ENCODE results near the gene FAM78B. TPM values are rescaled to one million over a fixed set of nuclear protein-coding genes. Genes with fewer than 3 reads are reported as not detected.

The FAM78B gene
- total RNA-seq, 1 donor from 2014 or later, result 1.7 TPM

GRCh38 chr1:166120281-166120680 lies 46.5 kb downstream of the FAM78B start:
- no peak for DNase-seq (ENCODE audit: low spot score)

DNA sequence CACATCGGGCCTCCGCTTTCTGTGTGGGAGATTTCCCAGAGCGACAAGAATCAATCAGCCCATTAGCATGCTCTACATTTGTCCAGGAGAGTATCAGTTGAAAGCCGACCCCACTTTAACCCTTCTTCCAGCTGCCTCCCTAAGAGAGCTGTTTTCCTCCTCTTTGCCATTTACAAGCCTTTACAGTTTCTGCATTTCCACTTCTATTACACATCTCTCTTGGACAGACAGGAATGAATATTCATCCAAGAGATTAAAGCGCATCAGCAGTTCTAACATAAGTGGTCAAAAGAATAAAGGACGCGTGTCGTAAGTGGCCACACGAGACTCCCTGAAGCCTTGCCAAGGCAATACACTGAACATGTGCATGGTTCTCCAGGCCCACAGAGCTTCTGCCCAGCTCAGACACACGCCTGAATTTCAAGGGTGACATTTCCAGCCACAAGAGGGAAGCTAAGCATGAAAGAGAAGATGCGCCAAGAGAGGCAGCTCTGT lies 47.3 kb downstream of the FAM78B start:
- DNase-seq (ENCODE audit: low spot score), result no peak

- DNase-seq (ENCODE audit: low spot score), result no peak
Measured at GRCh38 chr1:166117776-166118175, 49.0 kb downstream of the FAM78B start.

GRCh38 chr1:166116026-166116425 lies 50.8 kb downstream of the FAM78B start:
- DNase-seq (ENCODE audit: low spot score), result no peak

GRCh38 chr1:166114419-166114818 lies 52.4 kb downstream of the FAM78B start:
- DNase-seq (ENCODE audit: low spot score), result no peak

DNA sequence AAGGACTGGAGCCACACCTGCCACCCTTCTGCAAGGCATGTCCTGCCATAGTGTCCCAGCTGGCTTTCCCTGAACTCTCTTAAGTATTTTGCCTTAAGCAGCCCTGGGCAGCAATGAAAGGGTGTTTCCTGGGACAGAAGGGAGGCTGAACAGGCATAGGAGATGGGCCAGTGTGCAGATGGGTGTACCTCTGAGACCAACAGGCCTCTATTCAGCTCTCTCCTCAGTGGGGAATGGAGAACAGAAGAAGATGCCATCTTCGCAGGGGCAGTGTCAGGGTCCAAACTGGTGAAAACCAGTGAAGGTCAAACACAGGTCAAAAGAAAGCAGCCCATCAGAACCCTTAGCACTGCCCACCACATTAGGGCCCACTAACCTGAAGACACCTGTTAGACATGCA lies 53.2 kb downstream of the FAM78B start:
- no peak for DNase-seq (ENCODE audit: low spot score)

GRCh38 chr1:166113031-166113430 lies 53.8 kb downstream of the FAM78B start:
- no peak for DNase-seq (ENCODE audit: low spot score)

GRCh38 chr1:166112425-166112824 lies 54.4 kb downstream of the FAM78B start:
- no peak for DNase-seq (ENCODE audit: low spot score)

DNA sequence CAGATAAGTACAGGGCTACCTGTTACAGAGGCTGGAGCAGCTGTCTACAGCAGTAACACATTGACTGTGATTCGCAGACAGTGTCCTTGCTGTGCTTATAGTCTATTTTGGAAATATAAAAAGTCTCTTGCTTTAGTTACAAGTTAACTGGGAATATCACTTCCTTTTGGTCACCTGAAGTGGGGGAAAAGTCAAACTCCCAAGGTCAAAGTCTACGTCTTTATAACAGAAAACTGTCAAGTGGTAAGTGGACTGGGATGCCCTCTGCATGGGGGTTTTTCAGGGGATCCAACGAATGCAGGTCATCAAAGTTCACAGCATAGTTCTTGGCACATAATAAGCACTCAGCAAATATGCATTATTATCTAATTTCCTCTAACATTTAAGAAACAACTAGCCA lies 55.4 kb downstream of the FAM78B start:
- no peak for DNase-seq (ENCODE audit: low spot score)

- no peak for DNase-seq (ENCODE audit: low spot score)
Measured at GRCh38 chr1:166090244-166090643, 76.6 kb downstream of the FAM78B start.

DNA sequence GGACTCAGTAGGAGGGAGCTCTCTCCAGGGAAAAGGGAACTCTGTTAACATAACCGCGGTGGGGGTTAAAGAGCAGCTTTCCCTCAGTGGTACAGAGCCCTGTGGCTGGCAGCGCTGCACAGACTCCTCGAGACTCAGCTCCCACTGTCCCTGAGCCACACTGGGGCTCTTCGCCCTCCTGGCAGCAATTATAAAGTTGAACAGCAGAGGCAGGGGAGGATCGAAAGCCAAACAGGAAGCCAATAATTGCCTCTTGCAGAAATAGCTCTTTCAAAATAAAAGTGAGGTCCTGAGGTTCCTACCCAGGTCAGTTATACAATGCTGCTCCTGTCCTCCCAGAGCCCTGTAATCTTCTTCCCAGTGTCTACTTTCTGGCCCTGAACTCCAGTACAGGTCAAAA lies 77.0 kb downstream of the FAM78B start:
- DNase-seq (ENCODE audit: low spot score), result no peak

DNA sequence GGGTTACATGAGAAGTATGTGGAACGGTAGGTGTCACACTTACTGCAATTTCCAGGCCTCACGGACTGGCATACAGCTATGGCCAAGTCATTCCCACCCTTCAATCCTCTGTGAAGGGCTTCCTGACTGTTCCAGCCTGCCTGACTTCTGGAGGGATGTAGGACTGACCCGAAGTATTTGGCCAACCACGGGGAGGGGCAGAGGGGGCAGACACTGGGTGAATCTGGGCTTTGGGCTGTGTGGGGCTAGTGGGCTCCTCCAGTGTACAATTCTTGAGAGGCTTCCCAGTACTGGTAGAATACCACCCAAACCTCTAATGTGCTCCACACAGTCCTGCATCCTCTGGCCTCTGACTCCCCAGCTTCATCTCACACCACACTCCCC lies 78.2 kb downstream of the FAM78B start:
- no peak for DNase-seq (ENCODE audit: low spot score)

- no peak for DNase-seq (ENCODE audit: low spot score)
Measured at GRCh38 chr1:166087734-166088571, 78.8 kb downstream of the FAM78B start.

- no peak for DNase-seq (ENCODE audit: low spot score)
Measured at GRCh38 chr1:166086113-166086883, 80.5 kb downstream of the FAM78B start.

DNA sequence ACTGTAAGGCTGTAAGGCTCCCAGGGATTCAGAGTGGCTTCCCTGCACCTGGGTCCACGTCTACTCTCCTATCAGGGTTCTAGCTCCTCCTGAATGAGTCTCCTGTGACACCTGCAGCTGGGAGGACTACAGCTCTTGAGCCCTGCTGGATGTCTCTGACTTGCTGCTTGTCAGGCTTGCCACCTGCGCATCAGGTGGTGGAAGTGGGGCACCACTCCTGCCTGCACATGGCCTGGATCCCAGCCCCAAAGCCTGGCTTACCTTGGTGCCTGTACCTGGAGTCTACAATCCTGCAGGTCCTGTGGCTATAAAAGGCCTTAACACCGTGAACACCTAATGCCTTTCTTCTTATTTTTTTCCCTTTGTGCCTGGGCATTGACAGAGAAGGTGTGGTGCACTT lies 82.2 kb downstream of the FAM78B start:
- DNase-seq (ENCODE audit: low spot score), result no peak

GRCh38 chr1:166083887-166084286 lies 82.9 kb downstream of the FAM78B start:
- DNase-seq (ENCODE audit: low spot score), result no peak

- DNase-seq (ENCODE audit: low spot score), result no peak
Measured at GRCh38 chr1:166082601-166083000, 84.2 kb downstream of the FAM78B start.

- DNase-seq (ENCODE audit: low spot score), result no peak
Measured at GRCh38 chr1:166080967-166081870, 85.6 kb downstream of the FAM78B start.

DNA sequence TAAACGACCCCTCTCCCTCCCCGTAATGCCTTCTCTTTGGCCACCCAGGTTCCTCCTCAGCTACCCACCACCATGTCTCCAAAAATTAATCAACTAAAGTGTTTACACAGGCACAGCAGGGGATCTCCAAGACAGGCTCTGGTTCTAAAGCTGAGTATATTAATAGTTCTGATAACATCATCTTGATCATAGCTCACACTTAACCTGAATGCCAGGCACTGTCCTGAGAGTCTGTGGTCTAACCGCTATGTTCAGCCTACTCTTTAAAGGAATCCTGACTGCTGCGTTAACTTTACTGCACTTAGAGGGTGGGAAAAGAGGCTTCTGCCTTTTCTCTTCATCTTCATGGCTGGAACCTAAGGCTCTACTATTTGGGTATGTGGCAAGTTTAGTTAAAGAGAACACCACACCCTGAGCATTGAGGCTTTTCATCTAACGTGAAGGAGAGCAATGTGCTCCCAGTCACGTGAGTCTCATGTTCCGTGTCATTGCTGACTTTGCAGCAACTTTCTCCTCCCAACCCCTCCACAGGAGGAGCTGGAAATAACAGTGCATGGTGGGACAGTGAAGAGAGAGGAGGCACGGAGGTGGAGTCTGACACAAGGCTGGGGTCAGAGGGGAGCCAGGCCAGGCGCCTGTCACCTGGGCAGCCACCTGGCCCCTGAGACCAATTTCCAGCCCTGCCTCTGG lies 86.4 kb downstream of the FAM78B start:
- no peak for DNase-seq (ENCODE audit: low spot score)

DNA sequence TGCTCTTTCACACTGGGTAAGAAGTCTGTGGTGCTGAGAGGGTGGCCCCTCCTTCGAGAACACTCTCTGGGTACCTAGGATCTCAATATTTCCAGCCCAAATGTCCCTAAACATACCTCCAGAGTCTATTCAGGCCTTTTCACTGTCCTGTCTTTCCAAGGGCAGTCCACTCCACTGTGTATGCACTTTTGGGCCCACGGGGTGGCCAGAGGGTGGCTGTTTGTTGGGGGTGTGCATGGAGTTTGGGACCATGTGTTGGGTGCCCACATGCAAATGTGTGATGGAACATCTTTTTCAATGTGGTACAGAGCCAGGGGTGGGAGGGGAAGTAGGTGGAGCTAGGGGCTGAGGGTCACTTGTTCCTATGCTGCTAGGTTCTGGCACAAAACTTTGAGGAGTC lies 87.5 kb downstream of the FAM78B start:
- DNase-seq (ENCODE audit: low spot score), result no peak

DNA sequence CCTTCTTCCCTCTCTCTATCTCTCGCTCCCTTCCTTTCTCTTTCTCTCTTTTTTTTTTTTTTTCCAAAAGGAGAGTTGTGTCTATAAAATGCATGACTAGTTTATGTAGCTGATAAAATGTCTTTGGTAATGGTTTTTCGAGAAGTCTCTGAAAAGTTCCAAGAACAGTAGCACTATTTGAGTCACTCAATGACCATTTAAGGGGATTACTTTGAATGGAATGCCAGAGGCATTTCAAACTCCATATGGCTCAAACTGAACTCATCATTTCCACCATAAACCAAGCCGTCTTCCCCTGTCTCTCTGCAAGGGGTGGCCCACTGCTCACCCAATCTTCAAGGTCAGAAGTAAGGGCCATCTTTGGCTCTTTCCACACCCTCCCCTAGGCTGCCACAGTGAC lies 93.3 kb downstream of the FAM78B start:
- DNase-seq (ENCODE audit: low spot score), result no peak

Data from mesenteric fat pad (tissue), 1 donor.